Stomach (tissue), 4 donors: Measurements from ENCODE around the gene PRKCA.

Experiments
- EP300 ChIP-seq: sonication (generic); formaldehyde crosslinking; IDR thresholded peaks from one replicate; pipeline ENCODE4 v1.6.1; 2017; ENCODE audit warnings: antibody characterized with exemption
- POLR2A ChIP-seq, 4 donors: fragments of 450-650 bp; IDR thresholded peaks; one replicate each; pipeline ENCODE4 v1.6.1; 2016; ENCODE audit warnings: antibody characterized with exemption in 4 of 4, control low read depth in 2 of 4, mild to moderate bottlenecking in 1 of 4, moderate library complexity in 1 of 4
- POLR2AphosphoS5 ChIP-seq, 3 donors: sonication (generic); formaldehyde crosslinking; IDR thresholded peaks; one replicate each; pipeline ENCODE4 v1.6.1; 2016; ENCODE audit warnings: antibody characterized with exemption in 3 of 3
- TF ChIP-seq, protein P1 (sequence below), 7 experiments: fragments of 450-650 bp in 4 of 7; fragments of 200-600 bp in 3 of 7; sonication (generic) in 3 of 7; IDR thresholded peaks; one replicate each; pipeline ENCODE4 v1.5.1; 2016 to 2019; ENCODE audit warnings: antibody characterized with exemption in 7 of 7, control low read depth in 2 of 7, mild to moderate bottlenecking in 1 of 7

DNA sequence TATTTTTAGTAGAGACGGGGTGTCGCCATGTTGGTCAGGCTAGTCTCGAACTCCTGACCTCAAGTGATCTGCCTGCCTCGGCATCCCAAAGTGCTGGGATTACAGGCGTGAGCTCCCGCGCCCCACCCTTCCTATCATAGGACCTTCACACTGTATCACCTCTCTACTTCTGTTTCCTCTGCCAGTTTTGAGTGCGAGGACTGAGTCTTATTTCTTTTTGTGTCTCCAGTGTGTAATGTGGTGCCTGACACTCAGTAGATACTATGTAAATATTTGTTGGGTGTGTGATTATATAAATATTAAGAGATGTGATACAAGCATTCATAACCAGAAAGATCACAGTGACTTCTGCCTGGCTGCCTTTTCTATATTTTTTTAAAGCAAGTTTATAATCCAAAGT, 10.5 kb downstream of the PRKCA start:
- TF ChIP-seq, protein P1, sequence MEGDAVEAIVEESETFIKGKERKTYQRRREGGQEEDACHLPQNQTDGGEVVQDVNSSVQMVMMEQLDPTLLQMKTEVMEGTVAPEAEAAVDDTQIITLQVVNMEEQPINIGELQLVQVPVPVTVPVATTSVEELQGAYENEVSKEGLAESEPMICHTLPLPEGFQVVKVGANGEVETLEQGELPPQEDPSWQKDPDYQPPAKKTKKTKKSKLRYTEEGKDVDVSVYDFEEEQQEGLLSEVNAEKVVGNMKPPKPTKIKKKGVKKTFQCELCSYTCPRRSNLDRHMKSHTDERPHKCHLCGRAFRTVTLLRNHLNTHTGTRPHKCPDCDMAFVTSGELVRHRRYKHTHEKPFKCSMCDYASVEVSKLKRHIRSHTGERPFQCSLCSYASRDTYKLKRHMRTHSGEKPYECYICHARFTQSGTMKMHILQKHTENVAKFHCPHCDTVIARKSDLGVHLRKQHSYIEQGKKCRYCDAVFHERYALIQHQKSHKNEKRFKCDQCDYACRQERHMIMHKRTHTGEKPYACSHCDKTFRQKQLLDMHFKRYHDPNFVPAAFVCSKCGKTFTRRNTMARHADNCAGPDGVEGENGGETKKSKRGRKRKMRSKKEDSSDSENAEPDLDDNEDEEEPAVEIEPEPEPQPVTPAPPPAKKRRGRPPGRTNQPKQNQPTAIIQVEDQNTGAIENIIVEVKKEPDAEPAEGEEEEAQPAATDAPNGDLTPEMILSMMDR (IDR thresholded peaks at IDR 0.05) = no peak
- TF ChIP-seq POLR2A (IDR thresholded peaks at IDR 0.05) (no peak), POLR2AphosphoS5 (IDR thresholded peaks at IDR 0.05) (no peak), EP300 (no peak)
